ENCODE data around the gene TNPO1.

- TF ChIP-seq, protein P1, sequence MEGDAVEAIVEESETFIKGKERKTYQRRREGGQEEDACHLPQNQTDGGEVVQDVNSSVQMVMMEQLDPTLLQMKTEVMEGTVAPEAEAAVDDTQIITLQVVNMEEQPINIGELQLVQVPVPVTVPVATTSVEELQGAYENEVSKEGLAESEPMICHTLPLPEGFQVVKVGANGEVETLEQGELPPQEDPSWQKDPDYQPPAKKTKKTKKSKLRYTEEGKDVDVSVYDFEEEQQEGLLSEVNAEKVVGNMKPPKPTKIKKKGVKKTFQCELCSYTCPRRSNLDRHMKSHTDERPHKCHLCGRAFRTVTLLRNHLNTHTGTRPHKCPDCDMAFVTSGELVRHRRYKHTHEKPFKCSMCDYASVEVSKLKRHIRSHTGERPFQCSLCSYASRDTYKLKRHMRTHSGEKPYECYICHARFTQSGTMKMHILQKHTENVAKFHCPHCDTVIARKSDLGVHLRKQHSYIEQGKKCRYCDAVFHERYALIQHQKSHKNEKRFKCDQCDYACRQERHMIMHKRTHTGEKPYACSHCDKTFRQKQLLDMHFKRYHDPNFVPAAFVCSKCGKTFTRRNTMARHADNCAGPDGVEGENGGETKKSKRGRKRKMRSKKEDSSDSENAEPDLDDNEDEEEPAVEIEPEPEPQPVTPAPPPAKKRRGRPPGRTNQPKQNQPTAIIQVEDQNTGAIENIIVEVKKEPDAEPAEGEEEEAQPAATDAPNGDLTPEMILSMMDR (IDR thresholded peaks at IDR 0.05): no peak
- no peak for TF ChIP-seq POLR2A (IDR thresholded peaks at IDR 0.05)
Observed at GRCh38 chr5:72850113-72850512, 33.7 kb downstream of the TNPO1 start.
